Loucy (cell line): Measurements from ENCODE around the gene GRIN2B.

Source experiments
- H2AFZ ChIP-seq: fragments of 200-600 bp; sonication (generic); 2 replicates; pipeline ENCODE4 v1.6.0; 2016; ENCODE audit warnings: antibody characterized with exemption, mild to moderate bottlenecking, low read length, moderate library complexity
- H3F3A ChIP-seq: fragments of 200-600 bp; 2 replicates; pipeline ENCODE4 v1.6.0; 2016; ENCODE audit warnings: antibody characterized with exemption, low read depth, mild to moderate bottlenecking
- H3K27me3 ChIP-seq: fragments of 200-600 bp; sonication (generic); 2 replicates; pipeline ENCODE4 v1.6.1; 2014; ENCODE audit warnings: low read length, mild to moderate bottlenecking; ENCODE audit not compliant: insufficient read depth, poor library complexity, severe bottlenecking
- H3K36me3 ChIP-seq: fragments of 200-600 bp; sonication (generic); 2 replicates; pipeline ENCODE4 v1.6.1; 2016; ENCODE audit warnings: low read length; ENCODE audit not compliant: insufficient read depth
- H3K4me1 ChIP-seq: fragments of 200-600 bp; sonication (generic); 2 replicates; pipeline ENCODE4 v1.5.1; 2014; ENCODE audit warnings: low read length, mild to moderate bottlenecking; ENCODE audit not compliant: insufficient read depth, poor library complexity, severe bottlenecking
- H3K4me2 ChIP-seq: fragments of 200-600 bp; sonication (generic); 2 replicates; pipeline ENCODE4 v1.6.0; 2014; ENCODE audit warnings: antibody characterized with exemption, low read length, low read depth, mild to moderate bottlenecking; ENCODE audit not compliant: poor library complexity, severe bottlenecking
- H3K4me3 ChIP-seq: fragments of 200-600 bp; sonication (generic); 2 replicates; pipeline ENCODE4 v1.5.1; 2014; ENCODE audit warnings: low read length, mild to moderate bottlenecking, mixed read lengths; ENCODE audit not compliant: poor library complexity, severe bottlenecking
- H3K79me2 ChIP-seq: fragments of 200-600 bp; sonication (generic); 2 replicates; pipeline ENCODE4 v1.6.1; 2014; ENCODE audit warnings: low read length; ENCODE audit not compliant: insufficient read depth
- H3K9ac ChIP-seq: fragments of 200-600 bp; sonication (generic); 2 replicates; pipeline ENCODE4 v1.6.0; 2014; ENCODE audit warnings: mild to moderate bottlenecking, low read depth, low read length, moderate library complexity; ENCODE audit not compliant: poor library complexity, severe bottlenecking
- H3K9me2 ChIP-seq: fragments of 200-600 bp; sonication (generic); replicated peaks from 2 replicates; pipeline ENCODE4 v1.6.1; 2016; ENCODE audit warnings: low read depth, low read length, mixed read lengths
- H3K9me3 ChIP-seq: fragments of 200-600 bp; sonication (generic); 2 replicates; pipeline ENCODE4 v1.6.1; 2014; ENCODE audit warnings: mild to moderate bottlenecking, antibody characterized with exemption, low read length, low read depth; ENCODE audit not compliant: insufficient read depth
- H4K20me1 ChIP-seq: fragments of 200-600 bp; sonication (generic); 2 replicates; pipeline ENCODE4 v1.6.0; 2014; ENCODE audit warnings: antibody characterized with exemption, low read length, mild to moderate bottlenecking; ENCODE audit not compliant: insufficient read depth, poor library complexity, severe bottlenecking
- CTCF ChIP-seq: fragments of 200-600 bp; sonication (generic); conservative IDR thresholded peaks from 2 replicates; pipeline ENCODE4 v1.5.1; 2014; ENCODE audit warnings: mild to moderate bottlenecking, antibody characterized with exemption, low read length
- EZH2phosphoT487 ChIP-seq: fragments of 200-600 bp; IDR thresholded peaks from 2 replicates; pipeline ENCODE4 v1.6.1; 2018; ENCODE audit warnings: antibody characterized with exemption, mild to moderate bottlenecking, moderate library complexity, borderline replicate concordance

Gene GRIN2B

GRCh38 chr12:13976880-13977279, 4.5 kb downstream of the GRIN2B start:
- Histone ChIP-seq H3K36me3 (no peaks in the 10 kb centered on the region), H2AFZ (no peak overlapping the region), H3K4me2 (no peak overlapping the region), H3K9ac (no peak overlapping the region), H3K79me2 (no peaks in the 10 kb centered on the region), H3K27me3 (no peaks in the 10 kb centered on the region), H4K20me1 (no peaks in the 10 kb centered on the region), H3K9me3 (no peaks in the 10 kb centered on the region), H3F3A (no peaks in the 10 kb centered on the region), H3K4me3 (no peak overlapping the region), H3K9me2 (no peaks in the 10 kb centered on the region), H3K4me1 (no peaks in the 10 kb centered on the region)
- TF ChIP-seq CTCF (no peak), EZH2phosphoT487 (no peak)

- no peaks in the 10 kb centered on the region for H3K79me2 ChIP-seq
- no peak overlapping the region for H3K4me3 ChIP-seq
- no peaks in the 10 kb centered on the region for H3K9me3 ChIP-seq
- H3K36me3 ChIP-seq = no peaks in the 10 kb centered on the region
- no peaks in the 10 kb centered on the region for H4K20me1 ChIP-seq
- H3F3A ChIP-seq = no peaks in the 10 kb centered on the region
- no peaks in the 10 kb centered on the region for H3K27me3 ChIP-seq
- H3K9me2 ChIP-seq = no peaks in the 10 kb centered on the region
- H2AFZ ChIP-seq = no peak overlapping the region
- H3K4me2 ChIP-seq = no peak overlapping the region
- TF ChIP-seq CTCF = no peak
- H3K4me1 ChIP-seq = no peaks in the 10 kb centered on the region
- no peak overlapping the region for H3K9ac ChIP-seq
Measured at GRCh38 chr12:13976028-13976584, 5.3 kb downstream of the GRIN2B start.

GRCh38 chr12:13973996-13974395, 7.4 kb downstream of the GRIN2B start:
- H3K27me3 ChIP-seq = no peaks in the 10 kb centered on the region
- no peak for TF ChIP-seq CTCF
- TF ChIP-seq EZH2phosphoT487 = no peak
- H3K36me3 ChIP-seq = no peaks in the 10 kb centered on the region

More at GRCh38 chr12:13973996-13974395, 7.4 kb downstream of the GRIN2B start:
- Histone ChIP-seq H3K4me3 (no peak overlapping the region), H3K4me2 (no peak overlapping the region), H3K9me3 (no peaks in the 10 kb centered on the region), H3K4me1 (no peaks in the 10 kb centered on the region), H3K9ac (no peak overlapping the region), H3K9me2 (no peaks in the 10 kb centered on the region), H2AFZ (no peak overlapping the region), H3K79me2 (no peaks in the 10 kb centered on the region), H4K20me1 (no peaks in the 10 kb centered on the region), H3F3A (no peaks in the 10 kb centered on the region)
